Panc1 (cell line): ENCODE measurements around the gene ZNF30.

Experiments used
- CTCF ChIP-seq: fragments of 450-650 bp; IDR thresholded peaks from 2 replicates; pipeline ENCODE4 v1.5.1; 2017; ENCODE audit warnings: mild to moderate bottlenecking
- POLR2AphosphoS5 ChIP-seq: IDR thresholded peaks from 2 replicates; pipeline ENCODE4 v1.6.1; 2012; ENCODE audit warnings: mild to moderate bottlenecking, low read depth, low read length, moderate library complexity

DNA sequence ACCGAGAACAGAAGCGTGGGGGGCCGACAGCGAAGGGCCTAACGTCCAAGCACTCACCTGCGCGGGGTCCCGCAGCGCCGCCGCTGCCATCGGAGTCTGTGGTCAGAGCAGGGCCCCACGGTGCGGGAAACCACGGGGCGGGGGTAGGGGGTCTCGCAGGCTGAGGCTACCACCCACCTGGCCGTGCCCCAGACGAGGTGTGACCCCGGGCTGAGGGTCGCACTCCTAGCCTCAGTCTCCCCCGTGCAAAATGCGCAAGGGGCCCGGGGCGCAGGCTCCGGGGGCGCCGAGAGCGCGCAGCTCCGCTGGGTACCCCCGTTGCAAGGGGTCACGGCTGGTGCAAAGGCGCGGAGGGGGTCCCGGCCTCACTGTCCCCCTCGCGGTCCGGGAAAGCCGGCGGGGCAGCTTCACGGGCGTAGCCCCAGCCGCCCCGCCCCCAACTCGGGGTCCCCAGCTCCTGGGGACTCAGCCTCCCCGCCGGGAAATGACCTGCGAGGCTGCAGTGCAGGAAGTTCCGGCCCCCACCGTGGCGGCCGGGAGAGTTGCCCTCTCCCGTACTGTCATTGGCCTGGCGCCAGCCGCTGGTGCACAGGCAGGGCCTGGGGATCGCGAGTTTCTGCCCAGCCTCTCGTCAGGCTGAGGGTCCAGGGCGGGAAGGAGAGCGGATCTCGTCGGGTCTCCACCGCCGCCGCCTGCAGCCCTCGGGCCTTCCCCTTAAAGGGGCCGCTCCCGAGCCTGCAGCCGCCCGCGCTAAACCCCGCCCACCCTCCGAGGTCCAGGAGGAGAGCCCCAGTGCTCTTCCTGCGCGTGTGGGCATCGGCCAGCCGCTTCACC is 37.1 kb downstream of the ZNF30 start, which contains the start of gene ZNF792:
- TF ChIP-seq CTCF (no peak), POLR2AphosphoS5 (no peak)
